ENCODE data around the gene NKAIN2. TPM values are rescaled to one million over a fixed set of nuclear protein-coding genes. Genes with fewer than 3 reads are reported as not detected.

The NKAIN2 gene
- total and polyA plus RNA-seq, 2 donors (not counting 3 experiments of a cell fraction or from before 2014, with no cell fraction given) = 0.03 TPM; not detected in 1

- ChIA-PET CTCF (interaction anchor here (0.7 to 7.5 kb wide), 5 partner anchors 12 to 881 kb away, joined by 3 to 259 read pairs (median 3); no protein-coding TSS in a partner anchor), POLR2A (no interaction called here)
- no peaks in the 10 kb centered on the region for H4K20me1 ChIP-seq (replicated peaks; ENCODE audit: control insufficient read depth, extremely low read depth, insufficient read depth, low read length)
- dilution Hi-C loops (cut with MboI; ENCODE audit: extremely low pct_ligation_motif_present, low sequenced_read_pairs) (loop anchor here (25.0 kb wide), 1 partner anchor 240 kb away; no protein-coding TSS in a partner anchor), intact Hi-C loops (cut with micrococcal nuclease) (loop anchor here (5.0 to 10.0 kb wide), 2 partner anchors 152 to 875 kb away; partner anchors contain the start of gene HEY2)
- no TSS peak for BruUV-seq (replicated peaks)
- H3K27me3 ChIP-seq (ENCODE audit: control insufficient read depth in 2 of 2, insufficient read depth in 2 of 2, low read length in 2 of 2) = no peaks in the 10 kb centered on the region
- H3K9me1 ChIP-seq (replicated peaks; ENCODE audit: control insufficient read depth, extremely low read depth, insufficient read depth, low read length) = no peaks in the 10 kb centered on the region
- no peaks in the 10 kb centered on the region for H3K4me1 ChIP-seq (ENCODE audit: control insufficient read depth, extremely low read depth, insufficient read depth, low read length)
- DNase-seq (ENCODE audit: low read depth, low spot score) (no peak), FAIRE-seq (no peak)
- no peak overlapping the region for H2AFZ ChIP-seq (ENCODE audit: low read depth, low read length)
- no peaks in the 10 kb centered on the region for H3K79me2 ChIP-seq (ENCODE audit: control insufficient read depth, insufficient read depth, low read length)
- no peak overlapping the region for H3K9ac ChIP-seq (replicated peaks; ENCODE audit: extremely low read depth, insufficient read depth, low read length)
- H3K27ac ChIP-seq (ENCODE audit: insufficient read depth, low read depth, low read length) = no peak overlapping the region
- TF ChIP-seq POLR2AphosphoS5 (IDR thresholded peaks at IDR 0.05; ENCODE audit: insufficient read depth, low read depth, low read length) (no peak), POLR2A (IDR thresholded peaks at IDR 0.05; ENCODE audit: low read depth, low read length) (no peak), FOS (IDR thresholded peaks at IDR 0.05; ENCODE audit: borderline replicate concordance, insufficient read depth, low read length) (no peak), CTCF (IDR thresholded peaks at IDR 0.05; ENCODE audit: extremely low read depth in 1 of 2, insufficient read depth in 1 of 2, low read depth in 1 of 2, low read length in 2 of 2) (no peak), GATA2 (IDR thresholded peaks at IDR 0.05; ENCODE audit: insufficient read depth, insufficient read length, low read depth, low read length) (no peak), MAX (IDR thresholded peaks at IDR 0.05; ENCODE audit: insufficient read depth, insufficient read length) (no peak)
- H3K36me3 ChIP-seq (ENCODE audit: control insufficient read depth in 2 of 2, extremely low read depth in 1 of 2, insufficient read depth in 2 of 2, low read length in 2 of 2) = no peaks in the 10 kb centered on the region
- H3K9me3 ChIP-seq (replicated peaks; ENCODE audit: control insufficient read depth, insufficient read depth, low read length) = no peaks in the 10 kb centered on the region
- H3K4me3 ChIP-seq (replicated peaks in 1 of 3; ENCODE audit: insufficient read depth in 1 of 3, low read depth in 1 of 3, low read length in 3 of 3) = no peak overlapping the region
- no peak overlapping the region for H3K4me2 ChIP-seq (ENCODE audit: insufficient read depth, low read length)
Observed at GRCh38 chr6:124872361-124873065, 1068.8 kb downstream of the NKAIN2 start.
